GM19238 (cell line): ENCODE measurements around the gene RASGEF1B.
"Not testable (repeated sequence)": the region's sequence is repeated elsewhere in the genome, so short reads cannot be mapped to it uniquely, and the experiment has no call there.

ENCODE experiments used
- DNase-seq: peaks from one replicate; pipeline ENCODE4 v3.0.0; 2011; ENCODE audit warnings: low spot score; ENCODE audit not compliant: insufficient read length

The RASGEF1B gene

GRCh38 chr4:81498551-81499099, 26.9 kb upstream of the RASGEF1B start:
- DNase-seq = no peak

GRCh38 chr4:81498046-81498445, 26.3 kb upstream of the RASGEF1B start:
- DNase-seq = no peak

GRCh38 chr4:81495345-81495744, 23.6 kb upstream of the RASGEF1B start:
- DNase-seq = no peak

DNA sequence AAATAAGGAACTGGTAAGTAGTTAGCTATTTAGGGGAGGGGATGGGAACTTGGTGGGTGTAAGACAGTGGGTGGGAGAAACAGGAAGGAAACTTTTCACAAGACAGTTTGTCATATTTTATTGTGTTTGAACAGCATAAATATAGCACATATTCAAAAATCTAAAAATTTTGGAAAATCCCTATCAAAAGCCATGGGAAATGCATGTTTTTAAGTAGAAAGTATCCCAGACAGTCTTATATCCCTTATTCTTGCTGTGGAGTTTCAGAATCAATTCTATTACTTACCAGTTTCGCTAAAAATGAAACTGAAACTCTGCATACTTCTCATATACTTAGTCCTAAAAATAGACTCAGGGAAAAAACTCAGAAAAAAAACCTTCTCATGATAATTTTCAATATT, 22.3 kb upstream of the RASGEF1B start:
- no peak for DNase-seq

DNA sequence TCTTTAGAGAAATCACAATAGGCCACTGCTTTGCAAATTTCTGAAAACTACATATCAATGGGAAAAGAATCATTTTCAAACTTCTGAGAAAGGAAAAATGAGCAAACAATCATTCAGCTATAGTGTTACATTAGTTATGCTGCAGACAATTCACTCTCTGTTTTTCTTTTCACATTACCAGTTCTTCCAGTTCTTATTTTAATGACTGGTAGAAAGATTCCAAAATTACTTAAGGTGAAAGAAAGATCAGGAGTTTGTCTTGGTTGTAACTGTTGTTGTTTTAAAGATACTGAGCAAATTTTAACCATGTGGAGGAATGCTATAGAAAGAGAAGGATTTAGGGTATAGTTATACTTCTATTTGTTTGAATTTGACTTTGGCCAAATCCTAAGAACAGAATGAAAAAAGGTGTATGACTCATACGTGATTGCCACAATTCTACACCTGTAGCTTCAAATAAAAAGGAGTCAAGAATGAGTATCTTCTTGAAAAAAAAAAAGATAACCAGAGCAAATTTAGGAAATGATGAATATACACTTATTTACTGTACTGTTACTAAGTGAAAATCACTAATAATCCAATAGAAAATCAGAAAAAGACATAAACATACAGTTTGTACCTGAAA, 21.0 kb upstream of the RASGEF1B start:
- DNase-seq = no peak

GRCh38 chr4:81491943-81492342, 20.2 kb upstream of the RASGEF1B start:
- no peak for DNase-seq

DNA sequence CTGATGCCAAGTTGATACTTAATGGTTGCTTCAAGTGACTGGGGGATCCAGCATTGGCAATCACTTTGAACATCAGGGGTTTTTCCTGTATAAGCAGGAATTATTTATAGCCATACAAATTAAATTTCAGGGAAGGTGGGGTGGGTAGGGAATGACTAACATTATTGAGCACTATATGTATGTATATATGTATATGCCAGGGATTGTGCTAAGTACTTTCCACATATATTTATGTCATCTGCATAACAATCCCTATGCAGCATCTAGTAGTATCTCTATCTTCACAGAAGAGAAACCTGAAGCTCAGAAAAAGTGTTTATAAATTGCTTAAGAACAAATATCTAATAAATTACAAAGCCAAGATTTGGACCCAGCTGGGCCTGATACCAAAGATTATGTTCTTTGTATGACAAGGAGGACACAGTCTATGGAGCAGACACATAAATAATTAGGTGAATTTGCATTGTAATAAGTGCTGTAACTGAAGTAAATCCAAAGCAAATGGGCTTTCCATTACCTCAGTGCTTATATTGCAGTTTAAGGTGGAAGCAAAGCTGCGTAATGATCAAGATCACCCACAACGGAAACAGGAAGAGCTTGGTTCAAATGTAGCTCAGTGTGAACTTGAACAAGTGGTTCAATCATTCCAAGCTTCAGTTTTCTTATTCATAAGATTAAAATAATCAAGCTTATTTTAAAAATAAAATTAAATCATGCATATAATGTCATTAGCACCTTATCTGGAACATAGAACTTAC, 18.9 kb upstream of the RASGEF1B start:
- no peak for DNase-seq

GRCh38 chr4:81486502-81486901, 14.8 kb upstream of the RASGEF1B start:
- no peak for DNase-seq

DNA sequence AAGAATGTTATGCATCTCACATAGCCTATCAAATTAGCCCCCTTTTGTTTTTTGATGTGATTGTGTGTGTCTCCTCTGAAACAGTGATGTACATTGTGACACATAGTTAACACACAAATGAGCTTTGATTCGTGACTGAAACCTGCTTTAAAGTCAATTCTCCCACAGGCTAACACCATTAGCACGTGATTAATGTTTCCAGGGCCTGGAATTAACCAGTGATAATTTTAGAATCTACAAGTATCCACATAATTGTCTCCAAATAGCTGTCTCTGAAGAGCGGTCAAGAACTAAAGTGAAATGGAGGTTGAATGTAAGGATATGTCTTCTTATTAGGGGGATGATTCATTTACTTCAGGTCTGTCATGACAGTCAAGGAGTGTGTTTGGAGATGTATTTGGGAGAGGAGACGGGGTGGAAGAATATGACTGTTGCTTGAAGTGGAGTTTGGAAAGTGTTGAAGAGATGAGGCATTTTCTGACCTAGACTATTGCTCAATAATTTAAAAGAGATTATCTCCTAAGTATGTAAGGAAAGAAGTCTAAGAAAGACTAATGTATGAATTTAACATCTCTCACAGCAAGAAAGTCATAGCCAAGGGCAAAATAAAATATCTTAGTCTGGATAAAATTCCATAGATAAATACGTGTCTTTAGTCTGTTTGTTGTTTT, 13.7 kb upstream of the RASGEF1B start:
- no peak for DNase-seq

GRCh38 chr4:81482326-81482725, 10.6 kb upstream of the RASGEF1B start:
- no peak for DNase-seq

- no peak for DNase-seq
Observed at GRCh38 chr4:81481151-81481550, 9.4 kb upstream of the RASGEF1B start.

DNA sequence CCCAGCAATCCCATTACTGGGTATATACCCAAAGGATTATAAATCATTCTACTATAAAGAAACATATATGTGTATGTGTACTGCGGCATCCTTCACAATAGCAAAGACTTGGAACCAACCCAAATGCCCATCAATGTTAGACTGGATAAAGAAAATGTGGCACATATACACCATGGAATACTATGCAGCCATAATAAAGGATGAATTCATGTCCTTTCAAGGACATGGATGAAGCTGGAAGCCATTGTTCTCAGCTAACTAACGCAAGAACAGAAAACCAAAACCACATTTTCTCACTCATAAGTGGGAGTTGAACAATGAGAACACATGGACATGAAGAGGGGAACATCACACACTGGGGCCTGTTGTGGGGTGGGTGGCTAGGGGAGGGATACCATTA, 7.9 kb upstream of the RASGEF1B start:
- DNase-seq = not testable (repeated sequence)

DNA sequence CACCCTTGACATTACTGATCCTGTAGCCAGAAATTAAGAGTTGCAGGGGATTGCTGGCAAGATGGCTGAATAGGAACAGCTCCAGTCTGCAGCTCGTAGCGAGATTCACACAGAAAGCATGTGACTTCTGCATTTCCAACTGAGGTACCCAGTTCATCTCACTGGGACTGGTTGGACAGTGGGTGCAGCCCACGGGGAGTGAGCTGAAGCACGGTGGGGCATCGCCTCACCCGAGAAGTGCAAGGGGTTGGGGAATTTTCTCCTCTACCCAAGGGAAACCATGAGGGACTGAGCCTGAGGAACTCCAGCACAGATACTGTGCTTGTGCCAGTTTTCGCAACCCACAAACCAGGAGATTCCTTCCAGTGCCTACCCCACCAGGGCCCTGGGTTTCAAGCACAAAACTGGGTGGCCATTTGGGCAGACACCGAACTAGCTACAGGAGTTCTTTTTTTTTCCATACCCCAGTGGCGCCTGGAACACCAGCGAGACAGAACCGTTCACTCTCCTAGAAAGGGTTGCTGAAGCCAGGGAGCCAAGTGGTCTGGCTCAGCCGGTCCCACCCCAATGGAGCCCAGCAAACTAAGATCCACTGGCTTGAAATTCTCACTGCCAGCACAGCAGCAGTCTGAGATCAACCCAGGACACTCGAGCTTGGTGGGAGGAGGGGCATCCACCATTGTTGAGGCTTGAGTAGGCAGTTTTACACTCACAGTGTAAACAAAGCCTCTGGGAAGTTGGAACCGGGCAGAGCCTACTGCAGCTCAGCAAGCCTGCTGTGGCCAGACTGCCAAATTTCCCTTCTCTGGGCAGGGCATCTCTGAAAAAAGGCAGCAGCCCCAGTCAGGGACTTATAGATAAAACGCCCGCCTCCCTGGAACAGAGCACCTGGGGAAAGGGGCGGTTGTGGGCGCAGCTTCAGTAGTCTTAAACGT, 1.9 kb upstream of the RASGEF1B start:
- DNase-seq = not testable (repeated sequence)

GRCh38 chr4:81472281-81473182, 825 bp upstream of the RASGEF1B start:
- DNase-seq = no peak

DNA sequence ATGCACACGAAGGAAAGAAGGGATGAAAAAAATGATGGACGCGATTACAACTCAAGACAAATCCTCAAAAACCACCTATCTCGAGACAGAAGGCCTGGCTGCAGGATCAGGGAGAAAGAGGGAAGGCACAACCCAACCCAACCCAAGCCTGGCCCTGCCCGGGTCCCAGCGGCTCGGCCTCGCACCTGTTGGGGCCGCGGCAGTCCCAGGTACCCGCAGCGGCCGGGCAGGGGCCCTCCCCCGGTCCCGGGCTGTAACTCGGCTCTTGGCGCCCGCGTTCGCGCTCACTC, 464 bp downstream of the RASGEF1B start:
- DNase-seq = no peak

GRCh38 chr4:81470456-81471297, 1.0 kb downstream of the RASGEF1B start:
- DNase-seq = no peak

GRCh38 chr4:81469781-81470455, 1.8 kb downstream of the RASGEF1B start:
- DNase-seq = no peak

- no peak for DNase-seq
Observed at GRCh38 chr4:81468678-81469077, 3.0 kb downstream of the RASGEF1B start.

GRCh38 chr4:81467672-81467964, 4.1 kb downstream of the RASGEF1B start:
- no peak for DNase-seq
